ENCODE data around the gene PCDH9.
A peak's percentile ranks its signal among the peaks of the same experiment; 100 is the strongest.

Gene PCDH9

GRCh38 chr13:67023130-67023876 is 206.8 kb downstream of the PCDH9 start:
- DNase-seq (ENCODE audit: low read depth) = no peak

- DNase-seq (ENCODE audit: low read depth) = no peak
Observed at GRCh38 chr13:67018775-67019174, 211.4 kb downstream of the PCDH9 start.

GRCh38 chr13:67017276-67017675 is 212.9 kb downstream of the PCDH9 start:
- no peak for DNase-seq (ENCODE audit: low read depth)

- DNase-seq (ENCODE audit: low read depth) = no peak
Observed at GRCh38 chr13:67015976-67016600, 214.0 kb downstream of the PCDH9 start.

DNA sequence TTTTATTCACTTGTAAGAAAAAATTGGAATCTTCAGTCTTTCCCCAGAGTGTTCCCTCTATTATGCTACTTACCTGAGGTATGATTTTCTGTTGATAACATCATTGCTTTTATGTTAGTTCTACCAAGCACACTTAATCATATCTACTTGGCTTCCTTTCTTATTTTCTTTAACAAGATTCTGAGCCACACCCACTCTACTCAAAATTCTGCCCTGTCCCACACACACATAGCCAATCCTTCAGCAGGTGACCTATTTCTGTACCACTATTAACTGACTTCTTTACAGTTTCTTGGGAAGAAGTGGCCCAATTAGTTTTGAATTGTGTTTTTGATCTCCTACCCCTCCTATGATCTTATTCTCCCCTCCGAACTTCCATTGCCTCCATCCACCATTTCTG is 215.7 kb downstream of the PCDH9 start:
- no peak for DNase-seq (ENCODE audit: low read depth)

DNA sequence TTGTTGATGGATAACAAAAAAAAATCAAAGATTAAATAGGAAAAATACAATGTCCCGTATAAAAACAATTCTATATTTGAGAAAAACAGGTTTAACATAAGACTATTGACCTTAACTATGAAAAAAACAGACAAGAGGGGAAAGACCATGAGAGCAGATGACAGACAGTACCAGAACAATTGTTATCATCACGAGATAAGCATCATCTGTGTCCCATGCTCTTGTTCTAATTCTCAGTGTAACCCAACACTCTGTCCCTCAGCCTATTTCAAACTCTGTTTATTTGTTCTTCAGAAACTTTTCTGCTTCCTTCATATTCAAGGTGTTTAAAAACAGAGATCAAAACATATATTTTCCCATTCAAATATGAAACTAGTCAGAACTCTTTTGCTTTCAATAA is 216.4 kb downstream of the PCDH9 start:
- no peak for DNase-seq (ENCODE audit: low read depth)

DNA sequence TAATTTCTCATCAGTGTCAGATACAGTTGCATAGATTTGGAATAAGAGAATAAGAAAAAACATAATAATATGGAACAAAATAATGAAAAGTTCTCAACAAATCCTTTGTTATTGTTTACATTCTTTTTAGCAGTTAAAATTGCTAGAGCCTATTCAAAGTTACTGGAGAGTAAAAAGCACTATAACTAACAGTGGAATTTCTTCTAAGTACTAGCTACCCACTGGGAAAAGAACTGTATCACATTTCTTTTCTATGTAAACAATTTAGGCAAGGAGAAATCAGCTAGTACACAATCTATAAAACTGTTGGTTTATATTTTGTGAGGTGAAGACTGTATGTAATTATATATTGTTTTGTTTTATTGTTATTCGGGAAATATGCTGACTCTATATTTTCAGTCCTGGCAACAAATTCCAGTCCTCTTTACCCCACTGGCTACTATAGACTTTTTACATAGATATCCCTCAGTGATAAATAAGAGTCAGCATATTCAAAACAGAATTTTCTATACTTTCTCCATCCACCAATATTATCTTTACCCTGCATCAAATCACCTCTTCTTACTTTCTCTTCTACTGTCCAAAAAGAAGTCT is 222.0 kb downstream of the PCDH9 start:
- DNase-seq (ENCODE audit: low read depth) = no peak

GRCh38 chr13:67004511-67004910 is 225.6 kb downstream of the PCDH9 start:
- DNase-seq (ENCODE audit: low read depth) = no peak

DNA sequence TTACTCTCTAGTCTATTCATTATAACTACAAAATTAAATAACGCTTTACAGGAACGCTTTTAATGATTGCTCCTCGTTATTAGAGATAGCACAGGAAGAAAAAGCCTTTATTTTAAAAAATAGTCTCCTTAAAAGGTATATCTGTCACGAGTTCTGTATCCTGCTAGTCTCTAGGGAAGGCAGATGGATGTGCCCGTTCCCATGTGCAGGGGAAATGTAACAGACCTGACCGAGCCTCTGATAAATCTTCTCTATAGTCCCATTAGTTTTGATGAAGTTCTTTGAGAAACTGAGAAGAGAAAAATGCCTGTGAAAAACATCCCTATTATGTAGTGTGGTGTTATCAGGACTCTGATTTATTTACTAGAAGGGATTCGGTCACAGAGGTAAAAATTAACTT is 226.4 kb downstream of the PCDH9 start:
- no peak for DNase-seq (ENCODE audit: low read depth)

DNA sequence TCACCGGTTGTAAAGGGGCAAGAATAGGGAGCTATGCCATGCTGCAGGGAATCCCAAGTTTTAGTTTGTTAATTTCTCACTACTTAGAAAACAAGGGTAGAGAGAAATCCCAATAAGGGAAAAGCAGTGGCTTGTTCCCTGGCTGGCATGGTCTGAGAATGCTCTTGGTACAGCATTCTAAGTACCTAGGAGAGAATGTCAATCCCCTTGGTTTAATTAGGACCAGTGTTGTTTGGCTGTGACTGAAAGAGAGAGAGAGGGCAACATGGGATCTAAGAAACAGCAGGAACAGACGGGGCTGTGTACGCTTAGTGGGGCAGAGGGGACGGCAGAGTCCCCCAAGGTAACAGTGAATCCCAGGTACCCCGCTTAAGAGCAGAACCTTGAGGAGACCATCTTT is 228.8 kb downstream of the PCDH9 start:
- no peak for DNase-seq (ENCODE audit: low read depth)

DNA sequence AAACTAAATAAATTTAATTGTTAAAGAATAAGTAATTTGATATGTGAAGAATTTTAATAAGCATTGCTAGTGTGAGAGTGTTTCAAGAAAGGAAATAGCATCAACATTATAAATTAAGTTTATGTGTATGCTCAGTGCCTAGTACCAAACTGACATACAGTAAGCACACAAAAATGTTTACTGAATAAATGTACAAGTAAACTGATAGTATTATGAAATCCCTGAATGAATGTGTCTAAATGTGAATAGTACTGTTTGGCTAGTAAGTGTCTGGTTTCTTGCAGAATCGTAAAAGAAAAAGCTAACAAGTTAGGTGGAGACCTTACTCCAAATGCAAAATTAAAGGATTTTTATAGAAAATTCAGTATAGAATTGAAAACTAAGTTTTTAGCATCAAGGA is 233.6 kb downstream of the PCDH9 start:
- no peak for DNase-seq (ENCODE audit: low read depth)

- DNase-seq (ENCODE audit: low read depth) = no peak
Observed at GRCh38 chr13:66995203-66995611, 234.9 kb downstream of the PCDH9 start.

- no peak for DNase-seq (ENCODE audit: low read depth)
Observed at GRCh38 chr13:66994517-66995202, 235.5 kb downstream of the PCDH9 start.

DNA sequence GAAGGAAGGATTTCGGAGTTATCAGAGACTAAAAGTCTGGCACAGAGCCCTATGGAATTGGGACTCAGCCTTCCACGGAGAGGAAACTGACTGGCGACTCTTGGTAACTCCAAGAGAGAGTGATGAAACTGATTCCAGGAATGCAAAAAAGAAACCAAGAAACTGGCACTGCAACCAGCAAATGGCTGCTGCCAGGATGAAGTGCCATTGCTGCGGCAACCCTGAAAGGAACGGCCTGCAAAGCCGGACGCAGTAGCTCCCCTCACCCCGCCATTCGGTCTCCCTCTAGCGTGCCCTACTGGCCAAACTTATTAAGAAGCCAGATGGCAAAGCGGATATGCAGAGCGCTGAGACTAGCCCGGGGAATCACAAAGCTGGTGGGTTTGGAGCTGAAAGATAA is 236.0 kb downstream of the PCDH9 start:
- DNase-seq (ENCODE audit: low read depth) = peak; percentile 31

GRCh38 chr13:66992719-66993118 is 237.4 kb downstream of the PCDH9 start:
- DNase-seq (ENCODE audit: low read depth) = no peak

DNA sequence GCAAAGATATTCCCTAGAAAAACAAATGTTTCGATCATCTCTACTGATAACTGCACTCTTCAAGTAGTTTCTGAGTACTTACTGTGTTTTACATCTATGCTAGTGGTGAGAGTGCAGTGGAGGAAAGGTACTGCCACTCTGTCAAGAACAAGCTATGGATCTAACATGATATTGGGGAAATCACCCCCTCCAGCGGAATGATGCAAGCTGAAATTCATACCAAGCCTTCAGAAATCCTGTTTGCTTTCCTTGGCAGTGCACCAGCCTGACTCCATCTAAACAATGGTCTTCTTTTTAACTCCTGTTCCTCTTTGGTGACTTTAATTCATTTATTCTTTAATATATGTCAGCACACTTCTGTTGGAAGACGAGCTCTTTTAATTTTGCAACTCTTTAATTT is 238.0 kb downstream of the PCDH9 start:
- DNase-seq (ENCODE audit: low read depth) = peak; percentile 7

- DNase-seq (ENCODE audit: low read depth) = no peak
Observed at GRCh38 chr13:66984241-66984640, 245.9 kb downstream of the PCDH9 start.

- DNase-seq (ENCODE audit: low read depth) = no peak
Observed at GRCh38 chr13:66981912-66982311, 248.2 kb downstream of the PCDH9 start.

- no peak for DNase-seq (ENCODE audit: low read depth)
Observed at GRCh38 chr13:66977161-66977560, 253.0 kb downstream of the PCDH9 start.

DNA sequence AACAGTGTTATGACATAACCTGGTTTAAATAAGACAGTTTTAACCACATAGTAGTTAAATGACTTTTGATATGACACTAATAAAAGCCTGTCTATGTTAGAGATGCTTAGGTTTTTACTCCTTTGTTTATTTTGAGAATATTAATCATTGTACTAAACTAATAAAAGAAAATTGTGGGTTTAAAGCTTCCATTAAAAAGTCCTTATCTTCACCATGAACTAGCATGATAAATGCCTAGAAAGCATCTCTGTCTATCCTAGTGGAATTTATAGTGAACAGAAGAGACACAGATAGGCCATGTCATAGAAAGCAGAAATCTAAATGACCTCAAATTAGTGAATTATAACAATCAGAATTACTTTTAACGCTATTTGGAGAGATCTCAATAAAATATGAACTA is 255.2 kb downstream of the PCDH9 start:
- no peak for DNase-seq (ENCODE audit: low read depth)

GRCh38 chr13:66974174-66974573 is 256.0 kb downstream of the PCDH9 start:
- DNase-seq (ENCODE audit: low read depth) = no peak

DNA sequence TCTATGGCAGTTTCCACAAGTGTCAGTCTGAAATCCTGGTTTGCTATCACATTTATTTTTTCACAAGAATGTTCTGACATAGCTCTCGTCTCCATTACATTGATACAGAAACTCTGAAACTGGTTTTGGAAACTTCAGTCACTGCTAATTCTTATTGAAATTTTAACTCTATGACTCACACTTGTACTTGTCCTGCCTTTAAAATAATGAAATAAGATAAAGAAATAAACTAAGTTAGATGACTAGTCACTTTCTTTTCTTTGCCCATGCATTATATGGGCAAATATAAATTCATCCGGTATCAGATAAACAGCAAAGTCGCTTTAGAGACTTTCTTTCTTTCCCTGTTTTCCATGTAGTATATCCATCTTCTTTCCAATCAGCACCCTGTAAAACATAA is 257.5 kb downstream of the PCDH9 start:
- no peak for DNase-seq (ENCODE audit: low read depth)

GRCh38 chr13:66971004-66971403 is 259.1 kb downstream of the PCDH9 start:
- DNase-seq (ENCODE audit: low read depth) = no peak

Measured in HS-27A (cell line).